ENCODE measurements around the gene IGSF21. TPM values are rescaled to one million over a fixed set of nuclear protein-coding genes. Genes with fewer than 3 reads are reported as not detected.

The IGSF21 gene
- total RNA-seq, 2 experiments from 2014 or later, result not detected

- H3K27me3 Mint-ChIP-seq, result peaks cover 21% of the 10 kb centered on the region
- H3K27ac Mint-ChIP-seq, result no peak overlapping the region
- no peak overlapping the region for H3K4me3 Mint-ChIP-seq
- DNase-seq, result no peak
- H3K9me3 Mint-ChIP-seq, result no peaks in the 10 kb centered on the region
- ChIA-PET POLR2A (no interaction called here), CTCF (no interaction called here)
- intact Hi-C loops (cut with micrococcal nuclease), result no loop called here
- H3K36me3 Mint-ChIP-seq, result no peaks in the 10 kb centered on the region
- no peaks in the 10 kb centered on the region for H3K4me1 Mint-ChIP-seq (ENCODE audit: low read depth)
These were observed 173.4 kb downstream of the IGSF21 start for GRCh38 chr1:18280956-18281355.

GRCh38 chr1:18282851-18283600 is 175.4 kb downstream of the IGSF21 start:
- Mint-ChIP-seq H3K36me3 (no peaks in the 10 kb centered on the region), H3K27me3 (peaks cover 15% of the 10 kb centered on the region), H3K9me3 (no peaks in the 10 kb centered on the region), H3K4me1 (ENCODE audit: low read depth) (no peaks in the 10 kb centered on the region), H3K4me3 (no peak overlapping the region), H3K27ac (no peak overlapping the region)
- no peak for DNase-seq
- POLR2A ChIA-PET, result no interaction called here
- intact Hi-C loops (cut with micrococcal nuclease), result no loop called here
- CTCF ChIA-PET, result no interaction called here

GRCh38 chr1:18283601-18284385 is 176.2 kb downstream of the IGSF21 start:
- intact Hi-C loops (cut with micrococcal nuclease), result no loop called here
- H3K27me3 Mint-ChIP-seq, result peaks cover 15% of the 10 kb centered on the region
- H3K4me1 Mint-ChIP-seq (ENCODE audit: low read depth), result no peaks in the 10 kb centered on the region
- H3K4me3 Mint-ChIP-seq, result no peak overlapping the region
- H3K27ac Mint-ChIP-seq, result no peak overlapping the region
- no peaks in the 10 kb centered on the region for H3K9me3 Mint-ChIP-seq
- DNase-seq, result no peak
- H3K36me3 Mint-ChIP-seq, result no peaks in the 10 kb centered on the region
- ChIA-PET CTCF (no interaction called here), POLR2A (no interaction called here)

GRCh38 chr1:18284805-18285537 is 177.4 kb downstream of the IGSF21 start:
- no peaks in the 10 kb centered on the region for H3K9me3 Mint-ChIP-seq
- H3K27me3 Mint-ChIP-seq, result peaks cover 13% of the 10 kb centered on the region
- no peaks in the 10 kb centered on the region for H3K4me1 Mint-ChIP-seq (ENCODE audit: low read depth)
- H3K4me3 Mint-ChIP-seq, result no peak overlapping the region
- CTCF ChIA-PET, result interaction anchor here (1.6 kb wide), 1 partner anchor 14 kb away, joined by 6 read pairs; no protein-coding TSS in a partner anchor
- DNase-seq, result no peak
- no peak overlapping the region for H3K27ac Mint-ChIP-seq
- H3K36me3 Mint-ChIP-seq, result no peaks in the 10 kb centered on the region
- intact Hi-C loops (cut with micrococcal nuclease), result no loop called here
- POLR2A ChIA-PET, result no interaction called here

GRCh38 chr1:18285538-18285924 is 177.9 kb downstream of the IGSF21 start:
- no peak overlapping the region for H3K27ac Mint-ChIP-seq
- ChIA-PET CTCF (interaction anchor here (1.6 kb wide), 1 partner anchor 14 kb away, joined by 6 read pairs; no protein-coding TSS in a partner anchor), POLR2A (no interaction called here)
- no peaks in the 10 kb centered on the region for H3K36me3 Mint-ChIP-seq
- intact Hi-C loops (cut with micrococcal nuclease), result no loop called here
- H3K27me3 Mint-ChIP-seq, result peaks cover 14% of the 10 kb centered on the region
- H3K4me3 Mint-ChIP-seq, result no peak overlapping the region
- no peaks in the 10 kb centered on the region for H3K4me1 Mint-ChIP-seq (ENCODE audit: low read depth)
- DNase-seq, result no peak
- H3K9me3 Mint-ChIP-seq, result no peaks in the 10 kb centered on the region

- no peaks in the 10 kb centered on the region for H3K9me3 Mint-ChIP-seq
- no peaks in the 10 kb centered on the region for H3K4me1 Mint-ChIP-seq (ENCODE audit: low read depth)
- peaks cover 13% of the 10 kb centered on the region for H3K27me3 Mint-ChIP-seq
- no peaks in the 10 kb centered on the region for H3K36me3 Mint-ChIP-seq
- ChIA-PET CTCF (no interaction called here), POLR2A (no interaction called here)
- intact Hi-C loops (cut with micrococcal nuclease), result no loop called here
- no peak overlapping the region for H3K4me3 Mint-ChIP-seq
- no peak overlapping the region for H3K27ac Mint-ChIP-seq
- DNase-seq, result no peak
These were observed 181.1 kb downstream of the IGSF21 start for GRCh38 chr1:18288722-18289121.

- DNase-seq, result no peak
- Mint-ChIP-seq H3K36me3 (no peaks in the 10 kb centered on the region), H3K27me3 (peaks cover 17% of the 10 kb centered on the region), H3K4me1 (ENCODE audit: low read depth) (no peaks in the 10 kb centered on the region), H3K27ac (no peak overlapping the region), H3K9me3 (no peaks in the 10 kb centered on the region), H3K4me3 (no peak overlapping the region)
- ChIA-PET CTCF (no interaction called here), POLR2A (no interaction called here)
- intact Hi-C loops (cut with micrococcal nuclease), result no loop called here
These were observed 182.0 kb downstream of the IGSF21 start for GRCh38 chr1:18289597-18289996.

GRCh38 chr1:18290740-18291412 is 183.3 kb downstream of the IGSF21 start:
- no peaks in the 10 kb centered on the region for H3K9me3 Mint-ChIP-seq
- no peak for DNase-seq
- no peak overlapping the region for H3K27ac Mint-ChIP-seq
- intact Hi-C loops (cut with micrococcal nuclease), result no loop called here
- H3K4me3 Mint-ChIP-seq, result no peak overlapping the region
- CTCF ChIA-PET, result no interaction called here
- H3K4me1 Mint-ChIP-seq (ENCODE audit: low read depth), result no peaks in the 10 kb centered on the region
- H3K27me3 Mint-ChIP-seq, result peaks cover 18% of the 10 kb centered on the region
- no peaks in the 10 kb centered on the region for H3K36me3 Mint-ChIP-seq
- POLR2A ChIA-PET, result no interaction called here

GRCh38 chr1:18292531-18292930 is 184.9 kb downstream of the IGSF21 start:
- no peak overlapping the region for H3K27ac Mint-ChIP-seq
- no peaks in the 10 kb centered on the region for H3K4me1 Mint-ChIP-seq (ENCODE audit: low read depth)
- peaks cover 29% of the 10 kb centered on the region for H3K27me3 Mint-ChIP-seq
- no peaks in the 10 kb centered on the region for H3K36me3 Mint-ChIP-seq
- no peak overlapping the region for H3K4me3 Mint-ChIP-seq
- DNase-seq, result no peak
- POLR2A ChIA-PET, result no interaction called here
- H3K9me3 Mint-ChIP-seq, result no peaks in the 10 kb centered on the region
- intact Hi-C loops (cut with micrococcal nuclease), result no loop called here
- CTCF ChIA-PET, result interaction anchor here (1.0 kb wide), 1 partner anchor 289 kb away, joined by 5 read pairs; no protein-coding TSS in a partner anchor

- no peak for DNase-seq
- intact Hi-C loops (cut with micrococcal nuclease), result no loop called here
- H3K36me3 Mint-ChIP-seq, result no peaks in the 10 kb centered on the region
- no peaks in the 10 kb centered on the region for H3K4me1 Mint-ChIP-seq (ENCODE audit: low read depth)
- ChIA-PET POLR2A (no interaction called here), CTCF (no interaction called here)
- no peak overlapping the region for H3K27ac Mint-ChIP-seq
- H3K9me3 Mint-ChIP-seq, result no peaks in the 10 kb centered on the region
- no peak overlapping the region for H3K4me3 Mint-ChIP-seq
- H3K27me3 Mint-ChIP-seq, result peaks cover 35% of the 10 kb centered on the region
These were observed 185.7 kb downstream of the IGSF21 start for GRCh38 chr1:18293291-18293690.

- intact Hi-C loops (cut with micrococcal nuclease), result no loop called here
- Mint-ChIP-seq H3K27me3 (peaks cover 44% of the 10 kb centered on the region), H3K9me3 (no peaks in the 10 kb centered on the region), H3K4me1 (ENCODE audit: low read depth) (no peaks in the 10 kb centered on the region), H3K4me3 (no peak overlapping the region), H3K27ac (no peak overlapping the region), H3K36me3 (no peaks in the 10 kb centered on the region)
- CTCF ChIA-PET, result no interaction called here
- POLR2A ChIA-PET, result no interaction called here
- no peak for DNase-seq
These were observed 187.0 kb downstream of the IGSF21 start for GRCh38 chr1:18294437-18295176.

Data from activated CD4-positive, alpha-beta memory T cell treated with anti-CD3 and anti-CD28 coated beads for 36 hours (primary cell).